Measurements from ENCODE around the gene FNDC11.
"Not testable (repeated sequence)": the region's sequence is repeated elsewhere in the genome, so short reads cannot be mapped to it uniquely, and the experiment has no call there.

The FNDC11 gene

GRCh38 chr20:63558804-63559484 lies 5.0 kb downstream of the FNDC11 start:
- no peak overlapping the region for H3K27ac ChIP-seq
- TF ChIP-seq CTCF (IDR thresholded peaks at IDR 0.05), result no peak
- no peak for TF ChIP-seq ZFX (IDR thresholded peaks at IDR 0.05; ENCODE audit: borderline replicate concordance)

GRCh38 chr20:63559485-63560332 lies 5.8 kb downstream of the FNDC11 start:
- not testable (repeated sequence) for H3K27ac ChIP-seq

GRCh38 chr20:63560333-63560805 lies 6.4 kb downstream of the FNDC11 start:
- no peak for TF ChIP-seq CTCF (IDR thresholded peaks at IDR 0.05)
- no peak overlapping the region for H3K27ac ChIP-seq

GRCh38 chr20:63560856-63561609 lies 7.1 kb downstream of the FNDC11 start:
- TF ChIP-seq ZFX (IDR thresholded peaks at IDR 0.05; ENCODE audit: borderline replicate concordance), result no peak
- TF ChIP-seq CTCF (IDR thresholded peaks at IDR 0.05), result no peak
- no peak overlapping the region for H3K27ac ChIP-seq

- H3K27ac ChIP-seq, result no peak overlapping the region
- no peak for TF ChIP-seq CTCF (IDR thresholded peaks at IDR 0.05)
- no peak for TF ChIP-seq ZFX (IDR thresholded peaks at IDR 0.05; ENCODE audit: borderline replicate concordance)
Observed at GRCh38 chr20:63561624-63562396, 7.9 kb downstream of the FNDC11 start.

- TF ChIP-seq CTCF (IDR thresholded peaks at IDR 0.05) (no peak), ZFX (IDR thresholded peaks at IDR 0.05; ENCODE audit: borderline replicate concordance) (no peak)
- H3K27ac ChIP-seq, result no peak overlapping the region
Observed at GRCh38 chr20:63562461-63563224, 8.7 kb downstream of the FNDC11 start.
